Mesendoderm (in vitro differentiated cells): ENCODE data around the gene SELENOI.

ENCODE experiments used
- DNase-seq: peaks from one replicate; pipeline ENCODE4 v3.0.0; 2013
- H2AK5ac ChIP-seq: 2 replicates; pipeline ENCODE4 v1.6.1; 2013; ENCODE audit warnings: low read length, inconsistent platforms
- H2BK120ac ChIP-seq: 2 replicates; pipeline ENCODE4 v1.6.1; 2013; ENCODE audit warnings: low read depth, mild to moderate bottlenecking, low read length, moderate library complexity, mixed read lengths
- H2BK15ac ChIP-seq: replicated peaks from 2 replicates; pipeline ENCODE4 v1.6.1; 2013; ENCODE audit warnings: low read depth, mild to moderate bottlenecking, moderate library complexity
- H2BK5ac ChIP-seq: 2 replicates; pipeline ENCODE4 v1.6.1; 2013; ENCODE audit warnings: low read length, inconsistent platforms
- H3K18ac ChIP-seq: 2 replicates; pipeline ENCODE4 v1.6.1; 2013; ENCODE audit warnings: mild to moderate bottlenecking, low read length, mixed read lengths
- H3K23ac ChIP-seq: one replicate; pipeline ENCODE4 v1.6.1; 2013; ENCODE audit warnings: low read length
- H3K27ac ChIP-seq: 2 replicates; pipeline ENCODE4 v1.5.1; 2013; ENCODE audit warnings: low read depth, mild to moderate bottlenecking, inconsistent platforms, low read length, moderate library complexity
- H3K27me3 ChIP-seq: 2 replicates; pipeline ENCODE4 v1.6.1; 2013; ENCODE audit warnings: low read length, control low read depth, mild to moderate bottlenecking, inconsistent platforms; ENCODE audit not compliant: insufficient read depth, poor library complexity
- H3K36me3 ChIP-seq: 2 replicates; pipeline ENCODE4 v1.6.1; 2013; ENCODE audit warnings: low read length, inconsistent platforms; ENCODE audit not compliant: control insufficient read depth, insufficient read depth
- H3K4ac ChIP-seq: one replicate; pipeline ENCODE4 v1.6.1; 2013; ENCODE audit warnings: low read depth, mild to moderate bottlenecking, low read length, moderate library complexity
- H3K4me1 ChIP-seq: 2 replicates; pipeline ENCODE4 v1.6.1; 2013; ENCODE audit warnings: low read depth, low read length, inconsistent platforms; ENCODE audit not compliant: control insufficient read depth
- H3K4me2 ChIP-seq: 2 replicates; pipeline ENCODE4 v1.6.1; 2013; ENCODE audit warnings: low read length
- H3K4me3 ChIP-seq: 2 replicates; pipeline ENCODE4 v1.5.1; 2013; ENCODE audit warnings: mild to moderate bottlenecking, low read length
- H3K56ac ChIP-seq: one replicate; pipeline ENCODE4 v1.6.1; 2013; ENCODE audit warnings: low read length
- H3K79me1 ChIP-seq: 2 replicates; pipeline ENCODE4 v1.6.1; 2013; ENCODE audit warnings: low read length, inconsistent platforms
- H3K79me2 ChIP-seq: 2 replicates; pipeline ENCODE4 v1.6.1; 2013; ENCODE audit warnings: mild to moderate bottlenecking, low read length; ENCODE audit not compliant: control insufficient read depth, insufficient read depth
- H3K9ac ChIP-seq: 2 replicates; pipeline ENCODE4 v1.6.1; 2013; ENCODE audit warnings: low read length, inconsistent platforms
- H4K5ac ChIP-seq: one replicate; pipeline ENCODE4 v1.6.1; 2013; ENCODE audit warnings: low read length
- H4K8ac ChIP-seq: one replicate; pipeline ENCODE4 v1.6.1; 2013; ENCODE audit warnings: low read depth, mild to moderate bottlenecking, control low read depth, low read length, moderate library complexity
- WGBS: extraction: QIAGEN DNeasy Blood & Tissue Kit; methylation state at CpG from one replicate; pipeline ENCODE4 v1.1.7; 2013; ENCODE audit warnings: low lambda C conversion rate, missing lambda C conversion rate; ENCODE audit not compliant: insufficient coverage; ENCODE audit errors: extremely low coverage; 5-methylcytosine and 5-hydroxymethylcytosine counted together

Gene SELENOI

DNA sequence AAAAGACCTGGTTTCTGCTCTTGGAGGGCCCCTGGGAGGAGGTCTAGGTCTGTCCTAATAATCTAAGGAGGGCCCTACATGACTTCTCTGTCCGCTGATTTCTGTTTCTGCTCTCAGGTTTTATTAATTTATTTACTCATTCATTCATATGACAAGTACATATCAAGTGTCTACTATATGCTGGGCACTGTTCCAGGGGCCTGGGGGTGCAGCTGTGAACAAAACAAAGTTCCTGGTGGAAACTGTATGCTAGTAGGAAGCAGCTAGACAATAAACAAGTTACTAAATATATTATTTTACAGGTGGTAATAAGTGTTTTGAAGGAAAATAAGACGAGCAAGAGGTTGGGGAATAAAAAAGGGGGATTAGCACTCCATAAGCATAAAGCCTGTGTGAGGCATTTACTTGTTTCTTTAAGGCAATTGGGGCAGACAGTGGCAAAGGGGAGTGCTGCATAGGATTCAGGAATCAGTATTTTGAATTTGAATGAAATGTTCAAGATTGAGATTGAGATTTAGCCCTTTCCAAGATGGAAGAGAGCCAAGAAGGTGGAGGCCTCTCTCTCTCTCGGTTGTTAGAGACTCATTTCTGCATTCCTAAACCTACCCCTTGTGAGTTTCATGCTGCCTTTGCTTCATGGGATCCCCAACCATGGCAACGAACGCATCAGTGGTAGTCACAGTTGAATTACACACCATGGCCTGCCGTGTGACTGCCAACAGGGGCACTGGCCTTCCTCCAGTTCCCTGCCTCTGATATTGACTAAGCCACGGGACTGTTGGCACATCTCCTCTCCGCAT is 84.0 kb downstream of the SELENOI start:
- no peak overlapping the region for H3K4me3 ChIP-seq
- no peak overlapping the region for H2BK120ac ChIP-seq
- no peak overlapping the region for H3K4me2 ChIP-seq
- no CpG with 5 or more reads among the region's 8 CpGs for WGBS
- H4K5ac ChIP-seq, result no peak overlapping the region
- H4K8ac ChIP-seq, result no peak overlapping the region
- no peak overlapping the region for H3K27ac ChIP-seq
- H3K18ac ChIP-seq, result no peak overlapping the region
- no peaks in the 10 kb centered on the region for H3K36me3 ChIP-seq
- H3K27me3 ChIP-seq, result no peaks in the 10 kb centered on the region
- H3K23ac ChIP-seq, result no peak overlapping the region
- no peak overlapping the region for H3K9ac ChIP-seq
- no peak overlapping the region for H3K4ac ChIP-seq
- H3K56ac ChIP-seq, result no peak overlapping the region
- H2BK15ac ChIP-seq, result no peak overlapping the region
- no peak overlapping the region for H2BK5ac ChIP-seq
- H3K79me2 ChIP-seq, result no peaks in the 10 kb centered on the region
- no peak overlapping the region for H2AK5ac ChIP-seq
- no peaks in the 10 kb centered on the region for H3K79me1 ChIP-seq
- H3K4me1 ChIP-seq, result no peaks in the 10 kb centered on the region
- peak; percentile 14 for DNase-seq

GRCh38 chr2:26430826-26431225 is 84.9 kb downstream of the SELENOI start:
- H3K9ac ChIP-seq, result no peak overlapping the region
- H3K56ac ChIP-seq, result no peak overlapping the region
- no peak overlapping the region for H3K23ac ChIP-seq
- no peak overlapping the region for H3K4ac ChIP-seq
- no peaks in the 10 kb centered on the region for H3K27me3 ChIP-seq
- H4K8ac ChIP-seq, result no peak overlapping the region
- no peaks in the 10 kb centered on the region for H3K79me1 ChIP-seq
- no peak overlapping the region for H2BK120ac ChIP-seq
- no peaks in the 10 kb centered on the region for H3K79me2 ChIP-seq
- H3K4me3 ChIP-seq, result no peak overlapping the region
- no peak overlapping the region for H3K27ac ChIP-seq
- no CpG with 5 or more reads among the region's 7 CpGs for WGBS
- no peak overlapping the region for H2BK15ac ChIP-seq
- no peak overlapping the region for H3K18ac ChIP-seq
- H2AK5ac ChIP-seq, result no peak overlapping the region
- H2BK5ac ChIP-seq, result no peak overlapping the region
- H3K4me2 ChIP-seq, result no peak overlapping the region
- no peaks in the 10 kb centered on the region for H3K36me3 ChIP-seq
- H4K5ac ChIP-seq, result no peak overlapping the region
- DNase-seq, result peak; percentile 58
- no peaks in the 10 kb centered on the region for H3K4me1 ChIP-seq

DNA sequence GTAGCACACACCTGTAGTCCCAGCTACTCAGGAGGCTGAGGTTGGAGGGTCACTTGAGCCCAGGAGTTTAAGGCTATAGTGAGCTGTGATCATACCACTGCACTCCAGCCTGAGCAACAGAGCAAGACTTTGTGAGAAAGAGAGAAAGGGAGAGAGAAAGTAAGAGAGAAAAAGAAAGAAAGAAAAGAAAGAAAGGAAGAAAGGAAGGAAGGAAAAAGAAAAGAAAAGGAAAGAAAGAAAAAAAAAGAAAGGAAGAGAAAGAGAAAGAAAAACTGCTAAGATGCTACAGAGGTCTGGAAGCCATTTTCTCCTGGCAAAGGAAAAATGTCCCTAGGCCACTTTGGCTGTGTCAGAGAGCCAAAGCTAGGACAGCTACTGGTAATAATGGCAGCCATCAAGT is 86.4 kb downstream of the SELENOI start:
- no peak overlapping the region for H3K4me2 ChIP-seq
- H3K4ac ChIP-seq, result no peak overlapping the region
- H4K8ac ChIP-seq, result no peak overlapping the region
- H4K5ac ChIP-seq, result no peak overlapping the region
- H2AK5ac ChIP-seq, result no peak overlapping the region
- no peak overlapping the region for H3K23ac ChIP-seq
- no peak overlapping the region for H3K4me3 ChIP-seq
- no peak overlapping the region for H3K27ac ChIP-seq
- H2BK120ac ChIP-seq, result no peak overlapping the region
- H3K56ac ChIP-seq, result no peak overlapping the region
- H3K18ac ChIP-seq, result no peak overlapping the region
- no peak overlapping the region for H2BK5ac ChIP-seq
- H3K79me1 ChIP-seq, result no peaks in the 10 kb centered on the region
- DNase-seq, result no peak
- no peaks in the 10 kb centered on the region for H3K27me3 ChIP-seq
- no peaks in the 10 kb centered on the region for H3K4me1 ChIP-seq
- H3K79me2 ChIP-seq, result no peaks in the 10 kb centered on the region
- no peaks in the 10 kb centered on the region for H3K36me3 ChIP-seq
- H3K9ac ChIP-seq, result no peak overlapping the region
- no peak overlapping the region for H2BK15ac ChIP-seq

DNA sequence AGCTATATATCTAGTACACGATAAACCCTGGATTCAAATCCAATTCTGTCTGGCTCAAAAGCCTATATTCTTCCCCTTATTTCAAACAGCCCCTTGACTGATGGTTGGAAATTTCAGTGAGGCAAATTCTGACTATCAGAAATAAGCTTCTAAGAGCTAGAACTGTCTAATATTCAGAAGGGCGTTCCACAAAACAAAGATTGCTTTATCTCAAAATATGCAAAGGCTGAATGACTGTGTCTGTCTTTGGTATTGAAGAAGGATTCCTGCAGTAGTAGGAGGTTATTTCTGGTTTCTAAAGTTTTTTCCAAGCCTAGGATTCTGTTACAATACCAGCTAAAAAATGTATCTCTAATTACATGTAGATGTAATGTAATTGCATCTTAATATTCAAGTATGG is 86.9 kb downstream of the SELENOI start:
- Histone ChIP-seq H2BK5ac (no peak overlapping the region), H3K23ac (no peak overlapping the region), H4K8ac (no peak overlapping the region), H3K79me1 (no peaks in the 10 kb centered on the region), H3K4me1 (no peaks in the 10 kb centered on the region), H3K9ac (no peak overlapping the region), H2AK5ac (no peak overlapping the region), H3K79me2 (no peaks in the 10 kb centered on the region), H3K4me2 (no peak overlapping the region), H3K4me3 (no peak overlapping the region), H3K27me3 (no peaks in the 10 kb centered on the region), H3K36me3 (no peaks in the 10 kb centered on the region), H3K18ac (no peak overlapping the region), H2BK120ac (no peak overlapping the region), H2BK15ac (no peak overlapping the region), H3K27ac (no peak overlapping the region), H4K5ac (no peak overlapping the region), H3K4ac (no peak overlapping the region), H3K56ac (no peak overlapping the region)
- no CpG with 5 or more reads among the region's 2 CpGs for WGBS
- no peak for DNase-seq

GRCh38 chr2:26435106-26435505 is 89.2 kb downstream of the SELENOI start:
- no peak overlapping the region for H2BK5ac ChIP-seq
- WGBS, result no CpG with 5 or more reads among the region's 2 CpGs
- no peak overlapping the region for H3K4me3 ChIP-seq

DNA sequence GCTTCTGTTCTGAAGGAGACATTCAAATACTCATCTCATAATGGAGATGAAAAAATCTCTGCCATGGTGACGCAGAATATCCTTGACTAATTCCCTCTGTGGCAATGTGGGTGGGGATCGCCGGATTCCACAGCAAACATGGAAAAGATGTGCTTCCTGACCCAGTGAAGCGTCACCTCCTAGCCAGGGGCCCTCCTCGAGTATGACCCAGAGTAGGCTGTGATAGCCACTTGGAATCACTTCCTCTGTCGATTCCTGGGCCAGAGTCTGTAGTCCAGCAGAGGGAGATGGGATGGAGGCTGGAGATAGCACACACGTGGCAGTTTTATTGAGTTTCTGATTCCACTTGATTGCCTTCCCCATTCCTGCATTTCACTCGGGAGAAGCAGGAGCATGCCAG is 92.6 kb downstream of the SELENOI start:
- no peak overlapping the region for H3K23ac ChIP-seq
- H2AK5ac ChIP-seq, result no peak overlapping the region
- H3K79me2 ChIP-seq, result no peaks in the 10 kb centered on the region
- H3K79me1 ChIP-seq, result no peaks in the 10 kb centered on the region
- peak; percentile 26 for DNase-seq
- H3K36me3 ChIP-seq, result no peaks in the 10 kb centered on the region
- H3K4me3 ChIP-seq, result no peak overlapping the region
- no peak overlapping the region for H3K9ac ChIP-seq
- no peak overlapping the region for H2BK120ac ChIP-seq
- no peak overlapping the region for H3K4ac ChIP-seq
- no peaks in the 10 kb centered on the region for H3K4me1 ChIP-seq
- no peak overlapping the region for H3K27ac ChIP-seq
- no peaks in the 10 kb centered on the region for H3K27me3 ChIP-seq
- no peak overlapping the region for H2BK5ac ChIP-seq
- H3K18ac ChIP-seq, result no peak overlapping the region
- no peak overlapping the region for H3K4me2 ChIP-seq
- H4K5ac ChIP-seq, result no peak overlapping the region
- no CpG with 5 or more reads among the region's 8 CpGs for WGBS
- H3K56ac ChIP-seq, result no peak overlapping the region
- H4K8ac ChIP-seq, result no peak overlapping the region
- no peak overlapping the region for H2BK15ac ChIP-seq

More at GRCh38 chr2:26435106-26435505, 89.2 kb downstream of the SELENOI start:
- no peak overlapping the region for H4K5ac ChIP-seq
- H3K56ac ChIP-seq, result no peak overlapping the region
- H3K27ac ChIP-seq, result no peak overlapping the region
- no peak overlapping the region for H2AK5ac ChIP-seq
- no peaks in the 10 kb centered on the region for H3K79me2 ChIP-seq
- no peaks in the 10 kb centered on the region for H3K4me1 ChIP-seq
- DNase-seq, result no peak
- no peak overlapping the region for H4K8ac ChIP-seq
- no peak overlapping the region for H3K18ac ChIP-seq
- H3K79me1 ChIP-seq, result no peaks in the 10 kb centered on the region
- no peak overlapping the region for H3K4me2 ChIP-seq
- H3K4ac ChIP-seq, result no peak overlapping the region
- no peaks in the 10 kb centered on the region for H3K27me3 ChIP-seq
- H2BK120ac ChIP-seq, result no peak overlapping the region
- no peak overlapping the region for H3K23ac ChIP-seq
- H2BK15ac ChIP-seq, result no peak overlapping the region
- no peaks in the 10 kb centered on the region for H3K36me3 ChIP-seq
- H3K9ac ChIP-seq, result no peak overlapping the region
